HL-60 (cell line): ENCODE data around the gene KLK13.

ENCODE experiments used
- DNase-seq, 2 experiments: peaks; one replicate each; pipeline ENCODE4 v3.0.0-alpha.2; 2010 to 2020; ENCODE audit warnings: low read depth in 1 of 2, low spot score in 1 of 2
- H3K27ac ChIP-seq: fragments of 250-450 bp; sonication (Bioruptor Pico); replicated peaks from 2 replicates; pipeline ENCODE4 v1.5.1; 2020; ENCODE audit warnings: mild to moderate bottlenecking, moderate library complexity
- H3K27me3 ChIP-seq: fragments of 250-450 bp; sonication (Bioruptor Pico); 2 replicates; pipeline ENCODE4 v1.5.1; 2021; ENCODE audit warnings: mild to moderate bottlenecking, moderate library complexity; ENCODE audit not compliant: insufficient read depth, poor library complexity, severe bottlenecking
- H3K4me3 ChIP-seq: replicated peaks from 2 replicates; pipeline ENCODE4 v1.5.1; 2011; ENCODE audit warnings: mild to moderate bottlenecking, control low read depth, low read length; ENCODE audit not compliant: insufficient read depth
- GABPA ChIP-seq: IDR thresholded peaks from 2 replicates; pipeline ENCODE4 v1.6.1; 2012; ENCODE audit warnings: low read depth
- POLR2AphosphoS5 ChIP-seq: IDR thresholded peaks from 2 replicates; pipeline ENCODE4 v1.6.1; 2012; ENCODE audit warnings: low read depth
- SPI1 ChIP-seq: IDR thresholded peaks from 2 replicates; pipeline ENCODE4 v1.6.1; 2012; ENCODE audit warnings: low read depth, mild to moderate bottlenecking, borderline replicate concordance
- TF ChIP-seq, protein P1 (sequence below): IDR thresholded peaks from one replicate; pipeline ENCODE4 v1.5.1; 2011; ENCODE audit warnings: low read length, control low read depth, inconsistent platforms; ENCODE audit not compliant: insufficient read depth
- TF ChIP-seq, protein P2 (sequence below): IDR thresholded peaks from 2 replicates; pipeline ENCODE4 v1.6.1; 2012; ENCODE audit warnings: low read depth; ENCODE audit not compliant: insufficient replicate concordance

Gene KLK13

DNA sequence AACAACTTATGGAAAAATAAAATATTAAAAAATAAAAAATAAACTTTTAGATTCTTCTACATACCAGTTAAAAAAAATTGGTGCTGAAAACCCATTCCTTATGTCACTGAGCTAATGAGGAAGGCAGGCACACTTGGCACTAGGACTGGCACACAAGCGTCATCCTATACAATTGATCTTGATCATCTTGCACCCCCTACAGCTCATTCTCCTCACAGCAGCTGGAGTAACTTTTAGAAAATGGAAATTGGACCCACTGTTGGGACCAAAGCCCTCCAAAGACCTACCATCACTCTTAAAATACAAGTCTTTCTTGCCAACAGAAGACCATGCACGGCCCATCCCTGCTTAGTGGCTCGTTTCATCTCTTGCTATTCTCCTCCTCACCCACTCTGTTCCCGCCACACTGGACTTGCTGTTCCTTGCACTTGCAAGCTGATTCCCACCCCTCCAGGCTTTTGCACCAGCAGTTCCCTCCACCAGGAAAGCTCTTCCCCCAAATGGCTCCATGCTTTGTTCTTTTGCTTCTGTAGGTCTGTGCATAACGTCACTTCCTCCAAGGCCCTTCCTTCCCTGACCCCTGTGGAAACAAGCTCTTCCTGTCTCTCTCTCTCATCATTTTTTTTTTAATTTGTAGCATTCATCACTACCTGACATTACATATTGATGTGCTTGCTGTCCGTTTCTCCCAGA is 31.7 kb upstream of the KLK13 start:
- TF ChIP-seq SPI1 = no peak
- no peak for TF ChIP-seq POLR2AphosphoS5
- TF ChIP-seq, protein P1, sequence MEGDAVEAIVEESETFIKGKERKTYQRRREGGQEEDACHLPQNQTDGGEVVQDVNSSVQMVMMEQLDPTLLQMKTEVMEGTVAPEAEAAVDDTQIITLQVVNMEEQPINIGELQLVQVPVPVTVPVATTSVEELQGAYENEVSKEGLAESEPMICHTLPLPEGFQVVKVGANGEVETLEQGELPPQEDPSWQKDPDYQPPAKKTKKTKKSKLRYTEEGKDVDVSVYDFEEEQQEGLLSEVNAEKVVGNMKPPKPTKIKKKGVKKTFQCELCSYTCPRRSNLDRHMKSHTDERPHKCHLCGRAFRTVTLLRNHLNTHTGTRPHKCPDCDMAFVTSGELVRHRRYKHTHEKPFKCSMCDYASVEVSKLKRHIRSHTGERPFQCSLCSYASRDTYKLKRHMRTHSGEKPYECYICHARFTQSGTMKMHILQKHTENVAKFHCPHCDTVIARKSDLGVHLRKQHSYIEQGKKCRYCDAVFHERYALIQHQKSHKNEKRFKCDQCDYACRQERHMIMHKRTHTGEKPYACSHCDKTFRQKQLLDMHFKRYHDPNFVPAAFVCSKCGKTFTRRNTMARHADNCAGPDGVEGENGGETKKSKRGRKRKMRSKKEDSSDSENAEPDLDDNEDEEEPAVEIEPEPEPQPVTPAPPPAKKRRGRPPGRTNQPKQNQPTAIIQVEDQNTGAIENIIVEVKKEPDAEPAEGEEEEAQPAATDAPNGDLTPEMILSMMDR = no peak
- TF ChIP-seq GABPA = no peak
- TF ChIP-seq, protein P2, sequence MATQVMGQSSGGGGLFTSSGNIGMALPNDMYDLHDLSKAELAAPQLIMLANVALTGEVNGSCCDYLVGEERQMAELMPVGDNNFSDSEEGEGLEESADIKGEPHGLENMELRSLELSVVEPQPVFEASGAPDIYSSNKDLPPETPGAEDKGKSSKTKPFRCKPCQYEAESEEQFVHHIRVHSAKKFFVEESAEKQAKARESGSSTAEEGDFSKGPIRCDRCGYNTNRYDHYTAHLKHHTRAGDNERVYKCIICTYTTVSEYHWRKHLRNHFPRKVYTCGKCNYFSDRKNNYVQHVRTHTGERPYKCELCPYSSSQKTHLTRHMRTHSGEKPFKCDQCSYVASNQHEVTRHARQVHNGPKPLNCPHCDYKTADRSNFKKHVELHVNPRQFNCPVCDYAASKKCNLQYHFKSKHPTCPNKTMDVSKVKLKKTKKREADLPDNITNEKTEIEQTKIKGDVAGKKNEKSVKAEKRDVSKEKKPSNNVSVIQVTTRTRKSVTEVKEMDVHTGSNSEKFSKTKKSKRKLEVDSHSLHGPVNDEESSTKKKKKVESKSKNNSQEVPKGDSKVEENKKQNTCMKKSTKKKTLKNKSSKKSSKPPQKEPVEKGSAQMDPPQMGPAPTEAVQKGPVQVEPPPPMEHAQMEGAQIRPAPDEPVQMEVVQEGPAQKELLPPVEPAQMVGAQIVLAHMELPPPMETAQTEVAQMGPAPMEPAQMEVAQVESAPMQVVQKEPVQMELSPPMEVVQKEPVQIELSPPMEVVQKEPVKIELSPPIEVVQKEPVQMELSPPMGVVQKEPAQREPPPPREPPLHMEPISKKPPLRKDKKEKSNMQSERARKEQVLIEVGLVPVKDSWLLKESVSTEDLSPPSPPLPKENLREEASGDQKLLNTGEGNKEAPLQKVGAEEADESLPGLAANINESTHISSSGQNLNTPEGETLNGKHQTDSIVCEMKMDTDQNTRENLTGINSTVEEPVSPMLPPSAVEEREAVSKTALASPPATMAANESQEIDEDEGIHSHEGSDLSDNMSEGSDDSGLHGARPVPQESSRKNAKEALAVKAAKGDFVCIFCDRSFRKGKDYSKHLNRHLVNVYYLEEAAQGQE = no peak
- Histone ChIP-seq H3K4me3 (no peak overlapping the region), H3K27ac (no peak overlapping the region), H3K27me3 (no peaks in the 10 kb centered on the region)
- DNase-seq = no peak

GRCh38 chr19:51094696-51095279 is 29.9 kb upstream of the KLK13 start:
- H3K27ac ChIP-seq = no peak overlapping the region

GRCh38 chr19:51093510-51094345 is 28.8 kb upstream of the KLK13 start:
- Histone ChIP-seq H3K27ac (no peak overlapping the region), H3K27me3 (no peaks in the 10 kb centered on the region), H3K4me3 (no peak overlapping the region)
- DNase-seq = no peak
- TF ChIP-seq, protein P1 = no peak
- no peak for TF ChIP-seq POLR2AphosphoS5
- no peak for TF ChIP-seq SPI1
- TF ChIP-seq GABPA = no peak
- TF ChIP-seq, protein P2 = no peak

More at GRCh38 chr19:51094696-51095279, 29.9 kb upstream of the KLK13 start:
- TF ChIP-seq POLR2AphosphoS5 (no peak), SPI1 (no peak), GABPA (no peak)
- TF ChIP-seq, protein P1 = peak; percentile 30
- TF ChIP-seq, protein P2 = no peak
- DNase-seq = peak in 1 of 2 experiments; percentile 32
- Histone ChIP-seq H3K27me3 (no peaks in the 10 kb centered on the region), H3K4me3 (no peak overlapping the region)
